Measurements from ENCODE around the gene PLPP1. TPM values are rescaled to one million over a fixed set of nuclear protein-coding genes. Genes with fewer than 3 reads are reported as not detected.

Gene PLPP1
- polyA plus RNA-seq, 3 donors: 0.87 to 1.5 (median 0.98) TPM

- no peak overlapping the region for H3K4me3 Mint-ChIP-seq
- no peak for DNase-seq
- no peaks in the 10 kb centered on the region for H3K4me1 ChIP-seq (ENCODE audit: control insufficient read depth in 1 of 2, insufficient read depth in 2 of 2, low read length in 2 of 2)
- no peaks in the 10 kb centered on the region for H3K9me3 Mint-ChIP-seq
- H3K4me1 Mint-ChIP-seq: peaks cover 2% of the 10 kb centered on the region
- peaks cover 0 to 1% (median 0%) of the 10 kb centered on the region in 3 donors for H3K27me3 Mint-ChIP-seq (ENCODE audit: low read depth in 3 of 3)
- H3K27me3 ChIP-seq (ENCODE audit: control insufficient read depth in 2 of 2, insufficient read depth in 2 of 2, low read length in 2 of 2): no peaks in the 10 kb centered on the region
- 100% methylated on average over 1 of the region's 3 CpGs for WGBS (ENCODE audit: insufficient coverage)
- no peaks in the 10 kb centered on the region for H3K36me3 Mint-ChIP-seq
- no peaks in the 10 kb centered on the region for H3K79me2 ChIP-seq (ENCODE audit: insufficient read depth, low read length)
- H3K36me3 ChIP-seq (replicated peaks in 1 of 2; ENCODE audit: control insufficient read depth in 1 of 2, insufficient read depth in 2 of 2, low read length in 2 of 2): no peaks in the 10 kb centered on the region
- H3K27ac Mint-ChIP-seq: no peak overlapping the region
- H2AFZ ChIP-seq (ENCODE audit: insufficient read depth, low read depth, low read length, poor library complexity, severe bottlenecking): no peak overlapping the region
- no peak overlapping the region for H3K4me3 ChIP-seq (replicated peaks in 1 of 3; ENCODE audit: low read depth in 2 of 3, low read length in 3 of 3)
- no peaks in the 10 kb centered on the region for H3K9me3 ChIP-seq (replicated peaks in 1 of 2; ENCODE audit: control insufficient read depth in 1 of 2, insufficient read depth in 1 of 2, low read length in 2 of 2)
- H4K20me1 ChIP-seq (ENCODE audit: insufficient read depth, low read length): no peaks in the 10 kb centered on the region
- TF ChIP-seq, protein P1, sequence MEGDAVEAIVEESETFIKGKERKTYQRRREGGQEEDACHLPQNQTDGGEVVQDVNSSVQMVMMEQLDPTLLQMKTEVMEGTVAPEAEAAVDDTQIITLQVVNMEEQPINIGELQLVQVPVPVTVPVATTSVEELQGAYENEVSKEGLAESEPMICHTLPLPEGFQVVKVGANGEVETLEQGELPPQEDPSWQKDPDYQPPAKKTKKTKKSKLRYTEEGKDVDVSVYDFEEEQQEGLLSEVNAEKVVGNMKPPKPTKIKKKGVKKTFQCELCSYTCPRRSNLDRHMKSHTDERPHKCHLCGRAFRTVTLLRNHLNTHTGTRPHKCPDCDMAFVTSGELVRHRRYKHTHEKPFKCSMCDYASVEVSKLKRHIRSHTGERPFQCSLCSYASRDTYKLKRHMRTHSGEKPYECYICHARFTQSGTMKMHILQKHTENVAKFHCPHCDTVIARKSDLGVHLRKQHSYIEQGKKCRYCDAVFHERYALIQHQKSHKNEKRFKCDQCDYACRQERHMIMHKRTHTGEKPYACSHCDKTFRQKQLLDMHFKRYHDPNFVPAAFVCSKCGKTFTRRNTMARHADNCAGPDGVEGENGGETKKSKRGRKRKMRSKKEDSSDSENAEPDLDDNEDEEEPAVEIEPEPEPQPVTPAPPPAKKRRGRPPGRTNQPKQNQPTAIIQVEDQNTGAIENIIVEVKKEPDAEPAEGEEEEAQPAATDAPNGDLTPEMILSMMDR (IDR thresholded peaks at IDR 0.05): no peak
- no peak overlapping the region for H3K4me2 ChIP-seq (replicated peaks; ENCODE audit: extremely low read depth, low read length, poor library complexity, severe bottlenecking)
- H3K27ac ChIP-seq (ENCODE audit: low read depth in 1 of 2, low read length in 2 of 2): no peak overlapping the region
- intact Hi-C loops (cut with micrococcal nuclease): no loop called here
- no peak overlapping the region for H3K9ac ChIP-seq (ENCODE audit: insufficient read depth, low read length, poor library complexity, severe bottlenecking)
Observed at GRCh38 chr5:55483885-55484284, 50.9 kb downstream of the PLPP1 start.

DNA sequence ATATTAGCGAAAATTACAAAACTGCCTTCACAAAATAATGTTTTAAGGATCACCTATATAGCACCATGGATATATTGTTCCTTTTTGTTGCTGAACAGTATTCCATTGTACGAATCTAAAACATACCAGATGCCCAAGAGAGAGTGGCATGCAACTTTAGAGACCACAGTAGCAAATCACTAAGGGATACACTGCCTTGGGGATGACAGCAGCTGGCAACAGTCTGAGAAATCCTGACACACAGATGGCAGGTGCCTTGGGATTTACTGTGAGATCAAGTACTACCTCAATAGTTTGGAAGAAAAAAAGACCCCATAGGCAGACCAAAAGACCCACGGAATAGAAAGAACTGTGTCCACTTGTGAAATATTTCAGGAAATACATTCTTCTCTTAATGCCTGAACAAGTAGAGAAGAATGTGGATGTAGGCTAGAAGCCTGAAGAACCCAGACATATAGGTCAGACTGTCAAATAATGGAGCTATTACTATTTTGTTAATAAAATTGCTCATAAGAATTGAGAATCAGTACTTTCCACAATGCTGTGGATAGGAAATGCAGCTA is 53.4 kb downstream of the PLPP1 start:
- H3K27me3 Mint-ChIP-seq (ENCODE audit: low read depth in 3 of 3): peaks cover 0 to 2% (median 0%) of the 10 kb centered on the region in 3 donors
- H3K9ac ChIP-seq (ENCODE audit: insufficient read depth, low read length, poor library complexity, severe bottlenecking): no peak overlapping the region
- H4K20me1 ChIP-seq (ENCODE audit: insufficient read depth, low read length): no peaks in the 10 kb centered on the region
- H3K9me3 ChIP-seq (replicated peaks in 1 of 2; ENCODE audit: control insufficient read depth in 1 of 2, insufficient read depth in 1 of 2, low read length in 2 of 2): no peaks in the 10 kb centered on the region
- TF ChIP-seq, protein P1 (IDR thresholded peaks at IDR 0.05): no peak
- no peaks in the 10 kb centered on the region for H3K36me3 Mint-ChIP-seq
- no peak for DNase-seq
- H3K4me3 ChIP-seq (replicated peaks in 1 of 3; ENCODE audit: low read depth in 2 of 3, low read length in 3 of 3): no peak overlapping the region
- H3K27ac ChIP-seq (ENCODE audit: low read depth in 1 of 2, low read length in 2 of 2): no peak overlapping the region
- H3K9me3 Mint-ChIP-seq: no peaks in the 10 kb centered on the region
- H2AFZ ChIP-seq (ENCODE audit: insufficient read depth, low read depth, low read length, poor library complexity, severe bottlenecking): no peak overlapping the region
- H3K36me3 ChIP-seq (replicated peaks in 1 of 2; ENCODE audit: control insufficient read depth in 1 of 2, insufficient read depth in 2 of 2, low read length in 2 of 2): no peaks in the 10 kb centered on the region
- WGBS (ENCODE audit: insufficient coverage): no CpG with 5 or more reads among the region's 3 CpGs
- H3K79me2 ChIP-seq (ENCODE audit: insufficient read depth, low read length): no peaks in the 10 kb centered on the region
- no peaks in the 10 kb centered on the region for H3K27me3 ChIP-seq (ENCODE audit: control insufficient read depth in 2 of 2, insufficient read depth in 2 of 2, low read length in 2 of 2)
- H3K4me3 Mint-ChIP-seq: no peak overlapping the region
- intact Hi-C loops (cut with micrococcal nuclease): no loop called here
- no peak overlapping the region for H3K27ac Mint-ChIP-seq
- H3K4me1 ChIP-seq (ENCODE audit: control insufficient read depth in 1 of 2, insufficient read depth in 2 of 2, low read length in 2 of 2): no peaks in the 10 kb centered on the region
- peaks cover 2% of the 10 kb centered on the region for H3K4me1 Mint-ChIP-seq
- no peak overlapping the region for H3K4me2 ChIP-seq (replicated peaks; ENCODE audit: extremely low read depth, low read length, poor library complexity, severe bottlenecking)
